Measurements from ENCODE around the gene LHFPL3.

Gene LHFPL3

GRCh38 chr7:104650991-104651640 lies 322.7 kb downstream of the LHFPL3 start:
- TF ChIP-seq, protein P1, sequence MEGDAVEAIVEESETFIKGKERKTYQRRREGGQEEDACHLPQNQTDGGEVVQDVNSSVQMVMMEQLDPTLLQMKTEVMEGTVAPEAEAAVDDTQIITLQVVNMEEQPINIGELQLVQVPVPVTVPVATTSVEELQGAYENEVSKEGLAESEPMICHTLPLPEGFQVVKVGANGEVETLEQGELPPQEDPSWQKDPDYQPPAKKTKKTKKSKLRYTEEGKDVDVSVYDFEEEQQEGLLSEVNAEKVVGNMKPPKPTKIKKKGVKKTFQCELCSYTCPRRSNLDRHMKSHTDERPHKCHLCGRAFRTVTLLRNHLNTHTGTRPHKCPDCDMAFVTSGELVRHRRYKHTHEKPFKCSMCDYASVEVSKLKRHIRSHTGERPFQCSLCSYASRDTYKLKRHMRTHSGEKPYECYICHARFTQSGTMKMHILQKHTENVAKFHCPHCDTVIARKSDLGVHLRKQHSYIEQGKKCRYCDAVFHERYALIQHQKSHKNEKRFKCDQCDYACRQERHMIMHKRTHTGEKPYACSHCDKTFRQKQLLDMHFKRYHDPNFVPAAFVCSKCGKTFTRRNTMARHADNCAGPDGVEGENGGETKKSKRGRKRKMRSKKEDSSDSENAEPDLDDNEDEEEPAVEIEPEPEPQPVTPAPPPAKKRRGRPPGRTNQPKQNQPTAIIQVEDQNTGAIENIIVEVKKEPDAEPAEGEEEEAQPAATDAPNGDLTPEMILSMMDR (IDR thresholded peaks at IDR 0.05): no peak

DNA sequence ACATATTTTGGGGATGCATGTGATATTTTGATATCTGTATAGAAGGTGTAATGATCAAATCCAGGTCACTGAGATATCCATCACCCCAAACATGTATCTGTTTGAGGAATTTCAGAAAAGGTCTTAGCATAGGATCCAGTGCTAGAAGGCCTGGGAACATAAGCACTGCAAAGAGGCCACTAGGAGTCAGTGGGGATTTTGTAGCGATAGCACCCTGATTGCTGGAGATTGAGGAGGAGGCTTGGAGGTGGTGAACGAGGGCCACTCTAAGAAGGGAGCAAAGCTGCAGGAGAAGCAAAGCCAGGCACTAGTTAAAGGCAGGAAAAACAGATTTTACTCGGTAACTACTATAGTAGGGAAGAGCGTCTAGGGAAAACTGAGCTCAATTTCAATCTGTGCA lies 324.0 kb downstream of the LHFPL3 start:
- TF ChIP-seq, protein P1 (IDR thresholded peaks at IDR 0.05): no peak

DNA sequence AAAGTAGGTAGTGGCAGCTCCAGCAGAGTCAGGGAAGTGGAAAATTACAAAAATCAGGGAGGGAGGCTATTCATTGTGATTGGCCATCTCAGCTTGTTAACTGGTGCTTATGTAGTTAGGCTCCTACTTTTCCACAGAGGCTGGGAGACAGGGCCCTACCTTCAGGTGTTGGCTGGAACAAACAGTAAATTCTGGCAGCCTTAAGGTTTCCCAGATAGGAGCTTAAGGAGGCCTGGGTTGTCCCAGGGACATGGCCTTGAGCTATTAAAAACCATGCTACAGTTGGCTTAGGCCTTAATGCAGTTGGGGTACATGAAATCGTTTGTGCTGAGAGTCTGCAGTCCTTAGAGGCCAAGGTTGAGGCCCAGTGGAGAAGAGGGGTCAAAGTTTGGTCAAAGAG lies 324.5 kb downstream of the LHFPL3 start:
- TF ChIP-seq, protein P1 (IDR thresholded peaks at IDR 0.05): no peak

- TF ChIP-seq, protein P1 (IDR thresholded peaks at IDR 0.05): no peak
Observed at GRCh38 chr7:104653825-104654401, 325.5 kb downstream of the LHFPL3 start.

DNA sequence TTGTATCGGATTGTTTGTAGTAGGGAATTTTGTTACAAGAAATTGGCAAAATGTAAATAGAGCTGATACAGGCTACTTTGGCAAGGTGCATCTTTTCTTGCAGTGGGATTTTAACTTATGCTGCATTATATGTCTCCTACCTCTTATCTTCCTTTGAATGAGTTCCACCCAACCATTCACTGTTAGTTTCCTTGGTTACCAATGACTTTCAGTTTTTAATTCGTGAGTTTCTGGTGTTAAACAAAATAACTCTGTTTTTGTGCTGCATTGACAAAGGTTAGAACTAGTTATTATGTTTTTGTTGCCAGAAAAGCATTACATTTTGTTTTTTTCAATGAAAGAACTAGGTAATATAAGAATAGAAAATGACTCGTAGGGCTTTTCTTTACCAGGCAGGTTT lies 327.2 kb downstream of the LHFPL3 start:
- TF ChIP-seq, protein P1 (IDR thresholded peaks at IDR 0.05): no peak

- TF ChIP-seq, protein P1 (IDR thresholded peaks at IDR 0.05): no peak
Observed at GRCh38 chr7:104656467-104656866, 328.1 kb downstream of the LHFPL3 start.

DNA sequence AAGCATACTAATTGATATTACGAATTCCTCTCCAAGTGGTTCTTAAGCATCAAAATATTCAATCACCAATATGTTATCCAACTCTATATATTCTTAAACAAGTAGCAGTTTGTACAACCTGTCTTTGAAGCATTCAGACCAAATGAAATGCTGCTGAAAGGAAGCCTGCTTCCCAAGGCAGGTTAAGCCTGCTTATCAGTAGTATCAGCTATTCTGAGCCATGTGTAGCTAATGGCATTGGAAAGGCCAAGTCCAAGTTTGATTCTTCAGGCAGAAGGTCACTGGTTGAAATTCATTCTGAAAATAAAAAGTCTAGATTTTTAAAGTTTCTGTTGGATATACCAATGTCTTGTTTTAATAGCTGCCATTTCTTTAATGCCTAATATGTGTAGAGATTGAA lies 328.7 kb downstream of the LHFPL3 start:
- TF ChIP-seq, protein P1 (IDR thresholded peaks at IDR 0.05): no peak
